Nephron (organoid): ENCODE measurements around the gene COL20A1.
A peak's percentile ranks its signal among the peaks of the same experiment; 100 is the strongest.

Experiments
- H3K27ac Mint-ChIP-seq, 3 experiments: 2 replicates each; pipeline ENCODE4 v1.8.0; 2020; ENCODE audit warnings: mixed read lengths in 3 of 3, mild to moderate bottlenecking in 2 of 3, moderate library complexity in 1 of 3
- H3K27me3 Mint-ChIP-seq: 2 replicates; pipeline ENCODE4 v1.8.0; 2021; ENCODE audit warnings: low read depth, mild to moderate bottlenecking, moderate library complexity, mixed read lengths
- H3K36me3 Mint-ChIP-seq: 2 replicates; pipeline ENCODE4 v1.8.0; 2020; ENCODE audit warnings: low read depth, mixed read lengths
- H3K4me1 Mint-ChIP-seq: 2 replicates; pipeline ENCODE4 v1.8.0; 2020; ENCODE audit warnings: mixed read lengths
- H3K4me3 Mint-ChIP-seq, 3 experiments: 2 replicates each; pipeline ENCODE4 v1.8.0; 2020; ENCODE audit warnings: mild to moderate bottlenecking in 3 of 3, mixed read lengths in 3 of 3, moderate library complexity in 2 of 3
- H3K9me3 Mint-ChIP-seq: 2 replicates; pipeline ENCODE4 v1.8.0; 2020; ENCODE audit warnings: mixed read lengths
- TF ChIP-seq, protein P1 (sequence below), 3 experiments: fragments of 200-600 bp; sonication (generic); IDR thresholded peaks; one replicate each; pipeline ENCODE4 v1.5.0; 2021; ENCODE audit warnings: antibody characterized with exemption in 3 of 3; ENCODE audit not compliant: unreplicated experiment in 3 of 3

The COL20A1 gene

DNA sequence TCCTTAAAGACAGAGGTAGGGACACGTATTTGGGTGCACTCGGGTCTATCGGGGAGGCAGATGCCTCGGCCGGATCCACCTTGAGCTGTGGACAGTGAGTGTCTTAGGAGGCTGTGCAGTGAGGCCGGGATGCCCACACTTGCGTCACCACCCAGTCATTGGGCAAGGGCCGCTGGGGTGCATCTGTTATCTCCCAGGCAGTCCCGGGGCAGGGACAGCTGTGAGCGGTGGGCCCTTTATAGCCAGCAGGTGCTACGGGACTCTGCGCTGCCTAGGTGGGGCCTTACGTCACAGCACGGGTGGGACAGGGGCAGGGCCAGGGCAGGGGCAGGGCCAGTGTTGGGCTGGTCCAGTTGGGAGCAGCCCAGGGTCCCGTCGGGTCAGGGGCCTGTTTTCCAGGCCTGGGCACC is 689 bp upstream of the COL20A1 start:
- Mint-ChIP-seq H3K27ac (no peak overlapping the region), H3K27me3 (peaks cover 18% of the 10 kb centered on the region), H3K4me3 (no peak overlapping the region), H3K4me1 (peaks cover 8% of the 10 kb centered on the region), H3K36me3 (peaks cover 3% of the 10 kb centered on the region), H3K9me3 (no peaks in the 10 kb centered on the region)
- TF ChIP-seq, protein P1, sequence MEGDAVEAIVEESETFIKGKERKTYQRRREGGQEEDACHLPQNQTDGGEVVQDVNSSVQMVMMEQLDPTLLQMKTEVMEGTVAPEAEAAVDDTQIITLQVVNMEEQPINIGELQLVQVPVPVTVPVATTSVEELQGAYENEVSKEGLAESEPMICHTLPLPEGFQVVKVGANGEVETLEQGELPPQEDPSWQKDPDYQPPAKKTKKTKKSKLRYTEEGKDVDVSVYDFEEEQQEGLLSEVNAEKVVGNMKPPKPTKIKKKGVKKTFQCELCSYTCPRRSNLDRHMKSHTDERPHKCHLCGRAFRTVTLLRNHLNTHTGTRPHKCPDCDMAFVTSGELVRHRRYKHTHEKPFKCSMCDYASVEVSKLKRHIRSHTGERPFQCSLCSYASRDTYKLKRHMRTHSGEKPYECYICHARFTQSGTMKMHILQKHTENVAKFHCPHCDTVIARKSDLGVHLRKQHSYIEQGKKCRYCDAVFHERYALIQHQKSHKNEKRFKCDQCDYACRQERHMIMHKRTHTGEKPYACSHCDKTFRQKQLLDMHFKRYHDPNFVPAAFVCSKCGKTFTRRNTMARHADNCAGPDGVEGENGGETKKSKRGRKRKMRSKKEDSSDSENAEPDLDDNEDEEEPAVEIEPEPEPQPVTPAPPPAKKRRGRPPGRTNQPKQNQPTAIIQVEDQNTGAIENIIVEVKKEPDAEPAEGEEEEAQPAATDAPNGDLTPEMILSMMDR (IDR thresholded peaks at IDR 0.05; ENCODE audit: unreplicated experiment in 3 of 3): no peak

DNA sequence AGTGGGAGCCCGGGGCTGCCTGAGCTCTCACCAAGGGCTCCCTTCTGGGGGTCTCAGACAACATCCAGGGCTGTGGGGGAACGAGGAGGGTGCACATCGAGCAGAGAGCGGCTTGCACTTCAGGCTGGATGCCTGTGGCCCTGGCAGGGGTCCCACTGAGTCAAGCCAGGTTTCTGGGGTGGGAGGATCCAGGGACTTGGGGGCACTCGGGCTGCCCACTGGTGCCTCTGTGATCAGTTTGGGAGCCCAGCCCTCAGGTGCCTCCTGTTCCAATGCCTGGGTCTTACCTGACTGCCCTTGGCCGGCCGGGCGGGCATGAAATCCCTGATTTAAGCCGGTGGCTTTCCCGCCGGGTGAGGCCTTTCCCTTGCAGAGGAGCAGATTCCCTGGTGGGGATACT is 470 bp downstream of the COL20A1 start:
- H3K27ac Mint-ChIP-seq: no peak overlapping the region
- no peaks in the 10 kb centered on the region for H3K9me3 Mint-ChIP-seq
- peaks cover 20% of the 10 kb centered on the region for H3K27me3 Mint-ChIP-seq
- H3K36me3 Mint-ChIP-seq: no peaks in the 10 kb centered on the region
- TF ChIP-seq, protein P1 (IDR thresholded peaks at IDR 0.05; ENCODE audit: unreplicated experiment in 3 of 3): no peak
- H3K4me1 Mint-ChIP-seq: peaks cover 8% of the 10 kb centered on the region
- no peak overlapping the region for H3K4me3 Mint-ChIP-seq

DNA sequence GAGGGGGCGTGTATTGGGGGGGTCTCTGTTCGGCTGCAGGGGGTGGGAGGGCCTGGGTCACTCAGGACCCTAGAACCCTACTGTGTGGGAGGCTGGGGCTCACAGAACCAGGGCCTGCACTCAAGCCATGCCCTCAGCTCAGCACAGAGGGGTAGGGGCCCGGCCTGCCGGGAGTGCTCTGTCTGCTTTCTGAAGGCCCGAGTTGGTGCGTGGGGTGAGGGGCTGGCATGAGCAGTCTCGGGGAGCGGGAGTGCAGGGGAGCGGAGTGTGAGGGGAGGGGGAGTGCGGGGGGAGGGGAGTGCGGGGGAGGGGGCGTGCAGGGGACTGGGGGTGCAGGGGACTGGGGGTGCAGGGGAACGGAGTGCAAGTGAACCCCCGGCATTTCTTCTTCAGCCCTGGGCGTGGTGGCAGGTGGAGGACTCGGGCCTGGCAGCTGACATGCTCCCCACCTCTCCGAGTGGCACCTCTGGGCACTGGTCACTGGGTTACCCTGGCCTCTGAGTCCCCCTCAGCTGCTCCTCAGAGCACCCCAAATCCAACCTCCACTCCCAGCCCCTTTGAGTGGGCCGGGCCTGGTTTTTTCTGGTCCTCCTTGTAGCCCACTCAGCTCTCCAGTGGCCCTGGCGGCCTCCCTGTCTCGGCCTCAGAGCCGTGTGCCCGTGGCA is 1.0 kb downstream of the COL20A1 start:
- Mint-ChIP-seq H3K36me3 (no peaks in the 10 kb centered on the region), H3K9me3 (no peaks in the 10 kb centered on the region), H3K4me3 (no peak overlapping the region), H3K27ac (no peak overlapping the region), H3K4me1 (peaks cover 10% of the 10 kb centered on the region), H3K27me3 (peaks cover 25% of the 10 kb centered on the region)
- TF ChIP-seq, protein P1 (IDR thresholded peaks at IDR 0.05; ENCODE audit: unreplicated experiment in 3 of 3): no peak

DNA sequence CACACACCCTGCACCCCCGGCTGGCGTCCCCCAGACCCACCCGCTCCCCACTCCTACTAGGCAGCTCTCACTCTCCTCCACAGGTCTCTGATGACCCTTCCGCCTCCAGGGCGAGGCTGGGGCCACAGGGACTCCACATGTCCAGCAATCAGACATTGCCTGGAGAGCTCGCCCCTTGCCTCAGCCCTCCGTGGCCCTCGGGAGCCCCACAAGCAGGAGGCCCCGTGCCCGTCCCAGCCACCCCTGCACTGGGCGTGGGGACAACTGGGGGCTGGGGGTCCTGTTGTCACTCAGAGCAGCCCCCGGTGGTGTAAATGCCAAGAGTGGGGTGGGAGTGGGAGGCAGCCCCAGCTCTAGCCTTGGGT is 1.5 kb downstream of the COL20A1 start:
- Mint-ChIP-seq H3K27ac (no peak overlapping the region), H3K9me3 (no peaks in the 10 kb centered on the region), H3K36me3 (no peaks in the 10 kb centered on the region), H3K4me3 (no peak overlapping the region), H3K27me3 (peaks cover 29% of the 10 kb centered on the region), H3K4me1 (peaks cover 13% of the 10 kb centered on the region)
- TF ChIP-seq, protein P1 (IDR thresholded peaks at IDR 0.05; ENCODE audit: unreplicated experiment in 3 of 3): no peak

DNA sequence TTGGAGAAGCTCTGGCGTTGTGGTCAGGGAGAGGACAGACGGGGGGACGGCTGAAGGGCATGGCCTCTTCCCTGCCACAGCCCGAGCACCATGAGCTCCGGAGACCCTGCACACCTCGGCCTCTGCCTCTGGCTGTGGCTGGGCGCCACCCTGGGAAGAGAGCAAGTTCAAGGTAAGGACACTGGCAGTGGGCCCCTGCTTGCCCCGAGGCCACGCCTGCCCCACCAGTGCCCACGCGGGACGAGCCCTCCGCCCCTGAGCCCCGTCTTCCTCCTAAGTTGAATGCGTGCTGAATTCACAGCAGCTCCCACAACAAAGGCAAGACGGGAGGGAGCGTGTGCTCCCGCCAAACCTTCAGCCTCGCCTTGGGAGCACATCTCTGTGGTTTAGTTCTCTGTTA is 2.0 kb downstream of the COL20A1 start:
- Mint-ChIP-seq H3K36me3 (no peaks in the 10 kb centered on the region), H3K4me1 (peaks cover 13% of the 10 kb centered on the region), H3K9me3 (no peaks in the 10 kb centered on the region), H3K27ac (peak overlapping the region in 2 of 3 experiments; percentile 66 to 81), H3K4me3 (no peak overlapping the region), H3K27me3 (peaks cover 29% of the 10 kb centered on the region)
- TF ChIP-seq, protein P1 (IDR thresholded peaks at IDR 0.05; ENCODE audit: unreplicated experiment in 3 of 3): no peak

DNA sequence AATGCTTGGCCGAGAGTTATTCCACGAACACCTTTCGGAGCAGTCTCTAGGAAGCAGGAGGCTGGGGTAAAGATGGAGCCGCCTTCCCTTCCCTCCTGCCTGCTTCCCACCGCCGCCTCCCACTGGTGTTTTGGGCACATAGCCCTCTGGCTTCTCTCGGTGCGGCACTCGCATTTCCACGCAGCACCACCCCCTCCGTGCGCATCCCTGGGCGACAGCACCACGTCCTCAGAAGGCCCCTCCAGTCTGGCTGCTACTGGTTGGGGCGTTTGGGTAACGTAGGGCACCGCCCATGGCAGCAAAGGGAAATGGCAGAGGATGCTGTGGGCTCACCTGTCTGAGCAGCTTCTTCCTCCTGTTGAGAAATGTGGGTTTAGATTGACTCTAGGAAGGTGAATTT is 2.4 kb downstream of the COL20A1 start:
- H3K9me3 Mint-ChIP-seq: no peaks in the 10 kb centered on the region

More for the DNA sequence above, 2.4 kb downstream of the COL20A1 start:
- H3K4me1 Mint-ChIP-seq: peaks cover 13% of the 10 kb centered on the region
- no peak overlapping the region for H3K4me3 Mint-ChIP-seq
- peak overlapping the region in 2 of 3 experiments; percentile 66 to 81 for H3K27ac Mint-ChIP-seq
- no peaks in the 10 kb centered on the region for H3K36me3 Mint-ChIP-seq
- H3K27me3 Mint-ChIP-seq: peaks cover 29% of the 10 kb centered on the region
- TF ChIP-seq, protein P1 (IDR thresholded peaks at IDR 0.05; ENCODE audit: unreplicated experiment in 3 of 3): no peak
